IMR-90 (cell line): Measurements from ENCODE around the gene CXCR3. TPM values are rescaled to one million over a fixed set of nuclear protein-coding genes. Genes with fewer than 3 reads are reported as not detected.

ENCODE experiments used
- ATAC-seq: fragments of 200-7000 bp; cut with Tn5 transposase; 2 replicates; pipeline ENCODE4 v1.9.1; 2020; ENCODE audit warnings: low read depth, mild to moderate bottlenecking, moderate library complexity
- BruUV-seq: library from RNA; stranded (reverse); fragments of 400-500 nt; replicated peaks from 2 replicates; lab custom pipeline; 2021; lab: Mats Ljungman, UMichigan
- CTCF ChIA-PET: fragments of 300-600 bp; formaldehyde crosslinking; extraction: SDS; loops from one replicate; lab custom pipeline; 2021; ENCODE audit warnings: antibody characterized with exemption; lab: Yijun Ruan, JAX
- POLR2A ChIA-PET: fragments of 300-600 bp; sonication (Branson Sonifier 250); formaldehyde crosslinking; loops from one replicate; lab custom pipeline; 2022; ENCODE audit warnings: antibody characterized with exemption; ENCODE audit not compliant: unreplicated experiment; lab: Charles Lee
- DNase-seq: peaks from one replicate; pipeline ENCODE4 v3.0.0; 2013
- H2AFZ ChIP-seq: replicated peaks from 2 replicates; pipeline ENCODE3; 2013; ENCODE audit warnings: low read length, mild to moderate bottlenecking; ENCODE audit not compliant: poor library complexity
- H2AK5ac ChIP-seq: 2 replicates; pipeline ENCODE4 v1.6.1; 2013; ENCODE audit warnings: low read depth, low read length, inconsistent platforms
- H2AK9ac ChIP-seq: replicated peaks from 2 replicates; pipeline ENCODE3; 2013; ENCODE audit warnings: mild to moderate bottlenecking, low read depth, low read length, moderate library complexity; ENCODE audit not compliant: poor library complexity
- H2BK120ac ChIP-seq: 2 replicates; pipeline ENCODE4 v1.6.1; 2013; ENCODE audit warnings: low read depth, low read length, inconsistent platforms
- H2BK15ac ChIP-seq: 3 replicates; pipeline ENCODE4 v1.6.1; 2013; ENCODE audit warnings: low read depth, low read length, inconsistent platforms
- H2BK20ac ChIP-seq: 2 replicates; pipeline ENCODE4 v1.6.1; 2013; ENCODE audit warnings: low read depth, mild to moderate bottlenecking, inconsistent platforms, low read length, moderate library complexity
- H2BK5ac ChIP-seq: 2 replicates; pipeline ENCODE4 v1.6.1; 2013; ENCODE audit warnings: mild to moderate bottlenecking, low read depth, low read length, inconsistent platforms; ENCODE audit not compliant: poor library complexity, severe bottlenecking
- H3K14ac ChIP-seq: replicated peaks from 2 replicates; pipeline ENCODE4 v1.6.1; 2013; ENCODE audit warnings: low read depth, low read length, inconsistent platforms
- H3K18ac ChIP-seq: 2 replicates; pipeline ENCODE4 v1.6.1; 2013; ENCODE audit warnings: low read depth, low read length, control low read depth
- H3K23ac ChIP-seq: 2 replicates; pipeline ENCODE4 v1.6.1; 2013; ENCODE audit warnings: low read depth, low read length, inconsistent platforms
- H3K27ac ChIP-seq: 2 replicates; pipeline ENCODE4 v1.5.1; 2013; ENCODE audit warnings: mild to moderate bottlenecking, control low read depth, low read length; ENCODE audit not compliant: insufficient read depth
- H3K27me3 ChIP-seq: 2 replicates; pipeline ENCODE4 v1.6.1; 2013; ENCODE audit warnings: low read length; ENCODE audit not compliant: control insufficient read depth, insufficient read depth
- H3K36me3 ChIP-seq: 2 replicates; pipeline ENCODE4 v1.6.1; 2013; ENCODE audit warnings: low read length, mixed read lengths; ENCODE audit not compliant: control insufficient read depth, insufficient read depth
- H3K4ac ChIP-seq: 2 replicates; pipeline ENCODE4 v1.6.1; 2013; ENCODE audit warnings: low read depth, low read length, inconsistent platforms
- H3K4me1 ChIP-seq: 2 replicates; pipeline ENCODE4 v1.6.1; 2013; ENCODE audit warnings: low read length, mixed read lengths; ENCODE audit not compliant: control insufficient read depth, insufficient read depth
- H3K4me2 ChIP-seq: 2 replicates; pipeline ENCODE4 v1.6.1; 2013; ENCODE audit warnings: low read depth, mild to moderate bottlenecking, control low read depth, low read length, moderate library complexity
- H3K4me3 ChIP-seq: 2 replicates; pipeline ENCODE4 v1.5.1; 2013; ENCODE audit warnings: low read depth, mild to moderate bottlenecking, control low read depth, low read length, moderate library complexity; ENCODE audit not compliant: insufficient read depth
- H3K56ac ChIP-seq: 2 replicates; pipeline ENCODE4 v1.6.1; 2013; ENCODE audit warnings: low read length, inconsistent platforms; ENCODE audit not compliant: insufficient read depth; ENCODE audit errors: extremely low read depth
- H3K79me1 ChIP-seq, 2 experiments: 2 replicates each; pipeline ENCODE4 v1.6.1; 2013; ENCODE audit warnings: low read length in 2 of 2, inconsistent platforms in 1 of 2, low read depth in 1 of 2
- H3K9ac ChIP-seq: 2 replicates; pipeline ENCODE4 v1.6.1; 2013; ENCODE audit warnings: low read depth, low read length, control low read depth
- H3K9me1 ChIP-seq: 2 replicates; pipeline ENCODE4 v1.6.1; 2013; ENCODE audit warnings: low read length, inconsistent platforms; ENCODE audit not compliant: insufficient read depth
- H3K9me3 ChIP-seq: 2 replicates; pipeline ENCODE4 v1.6.1; 2013; ENCODE audit warnings: low read length; ENCODE audit not compliant: control insufficient read depth, insufficient read depth
- H4K20me1 ChIP-seq: 2 replicates; pipeline ENCODE4 v1.6.1; 2013; ENCODE audit warnings: low read length, inconsistent platforms; ENCODE audit not compliant: insufficient read depth
- H4K5ac ChIP-seq: 2 replicates; pipeline ENCODE4 v1.6.1; 2013; ENCODE audit warnings: mild to moderate bottlenecking, low read depth, low read length, control low read depth
- H4K8ac ChIP-seq, 2 experiments: 2 replicates each; pipeline ENCODE4 v1.6.1; 2013; ENCODE audit warnings: low read depth in 2 of 2, low read length in 2 of 2, control low read depth in 1 of 2, inconsistent platforms in 1 of 2
- H4K91ac ChIP-seq: 2 replicates; pipeline ENCODE4 v1.6.1; 2013; ENCODE audit warnings: low read depth, low read length, inconsistent platforms; ENCODE audit not compliant: insufficient read depth
- MAFK ChIP-seq: IDR thresholded peaks from 2 replicates; pipeline ENCODE4 v1.6.1; 2012; ENCODE audit warnings: low read depth, low read length, improper control_type of control experiment
- MXI1 ChIP-seq: IDR thresholded peaks from 2 replicates; pipeline ENCODE4 v1.6.1; 2012; ENCODE audit warnings: low read depth, mild to moderate bottlenecking, low read length, moderate library complexity, borderline replicate concordance
- WGBS, 2 experiments: methylation state at CpG; one replicate each; pipeline versions ENCODE4 v1.1.5 to v1.1.7; 2013; ENCODE audit warnings: missing lambda C conversion rate in 2 of 2; ENCODE audit not compliant: insufficient read length in 1 of 2; ENCODE audit errors: extremely low coverage in 2 of 2; 5-methylcytosine and 5-hydroxymethylcytosine counted together
- dilution Hi-C: fragments of 300-500 bp; cut with HindIII; formaldehyde crosslinking; loops from one replicate; pipeline ENCODE4 v1.14.3; 2018; ENCODE audit warnings: low sequenced_read_pairs; ENCODE audit not compliant: unreplicated experiment
- in situ Hi-C: fragments of 300-500 bp; cut with MboI; formaldehyde crosslinking; loops from 3 replicates; pipeline ENCODE4 v1.14.3; 2019; ENCODE audit warnings: low sequenced_read_pairs, inconsistent platforms, mixed read lengths
- intact Hi-C: fragments of 100-400 bp; cut with micrococcal nuclease; formaldehyde crosslinking; loops from 2 replicates; pipeline ENCODE4 v1.10.0; 2022
- polyA plus RNA-seq, 3 experiments: library from polyadenylated mRNA; depleted of rRNA; stranded (reverse); fragments of >200 nt; gene quantifications; 2 replicates each; pipeline ENCODE4 v1.2.3, GENCODE V29; 2012; ENCODE audit warnings: low replicate concordance in 1 of 3
- total RNA-seq: library from RNA; depleted of rRNA; stranded (reverse); fragments of >200 nt; gene quantifications from 2 replicates; pipeline ENCODE4 v1.2.3, GENCODE V29; 2012

The CXCR3 gene
- total and polyA plus RNA-seq, 2 of the 4 experiments (the other 2 are of a cell fraction), result not detected

DNA sequence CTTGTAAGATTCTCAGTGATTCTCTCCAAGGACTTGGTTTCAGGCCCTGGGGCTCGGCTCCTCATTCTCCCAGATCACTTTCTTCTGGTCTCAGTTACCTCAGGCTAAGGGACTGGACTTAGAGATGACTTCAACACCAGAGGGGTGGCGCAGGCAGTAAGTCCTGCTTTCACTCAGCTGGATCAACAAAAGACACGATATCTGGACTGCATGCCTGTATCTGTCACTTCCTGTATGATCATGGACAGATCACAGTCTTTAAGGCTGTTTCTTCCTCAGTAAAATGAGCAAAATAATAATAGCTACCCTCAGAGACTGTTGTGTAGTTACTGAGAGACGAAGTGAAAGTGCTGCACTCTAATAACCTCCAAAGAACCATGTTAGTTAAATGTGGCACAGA, 19.5 kb upstream of the CXCR3 start:
- intact Hi-C loops (no loop called here), dilution Hi-C loops (no loop called here), in situ Hi-C loops (loop anchor here (25.0 kb wide), 1 partner anchor 876 kb away; no protein-coding TSS in a partner anchor)
- DNase-seq (peak; percentile 70), ATAC-seq (peak; percentile 71)
- peak overlapping the region; percentile 44 for H2AFZ ChIP-seq
- no peak overlapping the region for H3K27ac ChIP-seq
- H4K5ac ChIP-seq, result no peak overlapping the region
- no peak overlapping the region for H3K23ac ChIP-seq
- H4K20me1 ChIP-seq, result no peaks in the 10 kb centered on the region
- peaks cover 1% of the 10 kb centered on the region; the same call in 1 of the 2 replicates for H3K27me3 ChIP-seq
- H3K9ac ChIP-seq, result no peak overlapping the region
- H3K36me3 ChIP-seq, result no peaks in the 10 kb centered on the region
- ChIA-PET POLR2A (no interaction called here), CTCF (no interaction called here)
- H3K4ac ChIP-seq, result no peak overlapping the region; the same call in 1 of the 2 replicates
- H3K18ac ChIP-seq, result no peak overlapping the region
- no CpG with 5 or more reads among the region's 4 CpGs for WGBS, 2 experiments
- H3K9me1 ChIP-seq, result no peaks in the 10 kb centered on the region
- no peak overlapping the region for H3K14ac ChIP-seq
- no peak for TF ChIP-seq MAFK
- TF ChIP-seq MXI1, result peak; percentile 62; the same call in 1 of the 2 replicates
- no peak overlapping the region for H4K91ac ChIP-seq
- no peak overlapping the region for H4K8ac ChIP-seq
- BruUV-seq, result no TSS peak
- no peak overlapping the region for H2BK5ac ChIP-seq
- H2BK120ac ChIP-seq, result no peak overlapping the region
- no peaks in the 10 kb centered on the region for H3K4me1 ChIP-seq
- no peaks in the 10 kb centered on the region for H3K79me1 ChIP-seq
- no peak overlapping the region for H2BK15ac ChIP-seq
- H3K4me3 ChIP-seq, result peak overlapping the region; percentile 7; the same call in 1 of the 2 replicates
- H2AK9ac ChIP-seq, result no peak overlapping the region
- H3K56ac ChIP-seq, result no peak overlapping the region
- no peak overlapping the region for H2AK5ac ChIP-seq
- H3K4me2 ChIP-seq, result peak overlapping the region; percentile 21; the same call in 1 of the 2 replicates
- H3K9me3 ChIP-seq, result no peaks in the 10 kb centered on the region
- H2BK20ac ChIP-seq, result no peak overlapping the region
